GM12878 (cell line): ENCODE measurements around the gene CFI. TPM values are rescaled to one million over a fixed set of nuclear protein-coding genes. Genes with fewer than 3 reads are reported as not detected.

Experiments used
- ATAC-seq: fragments of 200-7000 bp; cut with Tn5 transposase; 3 replicates; pipeline ENCODE4 v1.9.1; 2020; ENCODE audit warnings: mild to moderate bottlenecking, moderate library complexity
- BruUV-seq: library from RNA; stranded (reverse); fragments of 400-500 nt; replicated peaks from 2 replicates; lab custom pipeline; 2021; lab: Mats Ljungman, UMichigan
- CTCF ChIA-PET: fragments of 300-600 bp; sonication (Branson Sonifier 250); formaldehyde crosslinking; extraction: SDS; loops from one replicate; lab custom pipeline; 2021; ENCODE audit warnings: inconsistent platforms; lab: Yijun Ruan, JAX
- POLR2A ChIA-PET: fragments of 350-600 bp; formaldehyde crosslinking; extraction: SDS; loops from one replicate; lab custom pipeline; 2021; ENCODE audit warnings: inconsistent platforms; lab: Charles Lee
- RAD21 ChIA-PET: fragments of 300-600 bp; sonication (Branson Sonifier 250); formaldehyde crosslinking; loops from one replicate; lab custom pipeline; 2023; ENCODE audit warnings: antibody characterized with exemption; ENCODE audit not compliant: unreplicated experiment; lab: Charles Lee
- SMC1A ChIA-PET: fragments of 300-600 bp; sonication (Branson Sonifier 250); formaldehyde crosslinking; loops from one replicate; lab custom pipeline; 2023; ENCODE audit not compliant: unreplicated experiment, uncharacterized antibody; lab: Charles Lee
- DNase-seq: peaks from one replicate; pipeline ENCODE4 v3.0.0-alpha.2; 2011; ENCODE audit warnings: low read depth, low spot score
- FAIRE-seq: peaks from 3 replicates; lab custom pipeline; 2011; peaks lifted over from hg19 to GRCh38; lab: Jason Lieb, UNC
- H2AFZ ChIP-seq: 2 replicates; pipeline ENCODE4 v1.6.0; 2011; ENCODE audit warnings: low read depth, low read length, control low read depth; ENCODE audit not compliant: control insufficient read depth
- H3K27ac ChIP-seq: 2 replicates; pipeline ENCODE4 v1.5.1; 2011; ENCODE audit warnings: control low read depth; ENCODE audit not compliant: control insufficient read depth, insufficient read depth
- H3K27me3 ChIP-seq, 2 experiments: replicated peaks in 1 of 2; 2 replicates each; pipeline versions ENCODE4 v1.6.0 to v1.6.1; 2011; ENCODE audit warnings: low read length in 1 of 2; ENCODE audit not compliant: control insufficient read depth in 2 of 2, insufficient read depth in 2 of 2
- H3K36me3 ChIP-seq, 2 experiments: 2 replicates each; pipeline ENCODE4 v1.5.1; 2011; ENCODE audit warnings: low read length in 1 of 2; ENCODE audit not compliant: control insufficient read depth in 2 of 2, insufficient read depth in 2 of 2
- H3K4me1 ChIP-seq: 2 replicates; pipeline ENCODE4 v1.6.1; 2011; ENCODE audit warnings: mild to moderate bottlenecking, low read length, moderate library complexity, mixed read lengths; ENCODE audit not compliant: control insufficient read depth, insufficient read depth
- H3K4me2 ChIP-seq: 2 replicates; pipeline ENCODE4 v1.6.0; 2011; ENCODE audit warnings: control low read depth; ENCODE audit not compliant: control insufficient read depth, insufficient read depth
- H3K4me3 ChIP-seq: fragments of 200-600 bp; sonication (generic); 2 replicates; pipeline ENCODE4 v1.5.1; 2016
- H3K79me2 ChIP-seq: 2 replicates; pipeline ENCODE4 v1.6.0; 2011; ENCODE audit warnings: low read length; ENCODE audit not compliant: control insufficient read depth, insufficient read depth
- H3K9ac ChIP-seq: 2 replicates; pipeline ENCODE4 v1.8.0; 2011; ENCODE audit warnings: low read length, control low read depth, mixed read lengths; ENCODE audit not compliant: control insufficient read depth, insufficient read depth
- H3K9me3 ChIP-seq: replicated peaks from 3 replicates; pipeline ENCODE4 v1.5.1; 2011; ENCODE audit warnings: mild to moderate bottlenecking, low read length; ENCODE audit not compliant: control insufficient read depth, insufficient read depth
- H4K20me1 ChIP-seq: 2 replicates; pipeline ENCODE4 v1.6.0; 2011; ENCODE audit not compliant: control insufficient read depth, insufficient read depth
- BHLHE40 ChIP-seq, 2 experiments: fragments of 450-650 bp in 1 of 2; IDR thresholded peaks; 2 replicates each; pipeline ENCODE4 v1.6.1; 2011 to 2017; ENCODE audit warnings: low read depth in 2 of 2, borderline replicate concordance in 1 of 2, improper control_type of control experiment in 1 of 2, low read length in 1 of 2, mild to moderate bottlenecking in 1 of 2
- BMI1 ChIP-seq: fragments of 450-650 bp; IDR thresholded peaks from 2 replicates; pipeline ENCODE4 v1.6.1; 2016; ENCODE audit warnings: mild to moderate bottlenecking, moderate library complexity, borderline replicate concordance
- BRCA1 ChIP-seq: IDR thresholded peaks from 2 replicates; pipeline ENCODE4 v1.6.1; 2011; ENCODE audit warnings: low read depth, low read length, improper control_type of control experiment
- CEBPB ChIP-seq, 2 experiments: fragments of 150-350 bp in 1 of 2; IDR thresholded peaks; 2 replicates each; pipeline ENCODE4 v1.6.1; 2012 to 2014; ENCODE audit warnings: low read depth in 2 of 2, low read length in 2 of 2, borderline replicate concordance in 1 of 2, inconsistent platforms in 1 of 2
- CHD2 ChIP-seq: IDR thresholded peaks from 2 replicates; pipeline ENCODE4 v1.6.1; 2011; ENCODE audit warnings: low read depth, low read length, improper control_type of control experiment, borderline replicate concordance
- EGR1 ChIP-seq, 2 experiments: IDR thresholded peaks; 1 replicate in 1 of 2; 2 replicates in 1 of 2; pipeline ENCODE4 v1.6.1; 2011 to 2012; ENCODE audit warnings: low read depth in 2 of 2, low read length in 2 of 2, borderline replicate concordance in 1 of 2, mild to moderate bottlenecking in 1 of 2, moderate library complexity in 1 of 2
- HCFC1 ChIP-seq: fragments of 150-350 bp; IDR thresholded peaks from 2 replicates; pipeline ENCODE4 v1.6.1; 2014; ENCODE audit warnings: low read length
- HDGF ChIP-seq: fragments of 450-650 bp; IDR thresholded peaks from 2 replicates; pipeline ENCODE4 v1.6.1; 2016; ENCODE audit warnings: antibody characterized with exemption
- MYB ChIP-seq: fragments of 150-350 bp; IDR thresholded peaks from 2 replicates; pipeline ENCODE4 v1.6.1; 2014; ENCODE audit warnings: mild to moderate bottlenecking, low read depth, low read length, borderline replicate concordance
- POLR2A ChIP-seq: IDR thresholded peaks from 2 replicates; pipeline ENCODE4 v1.6.1; 2011; ENCODE audit warnings: low read depth, mild to moderate bottlenecking, low read length
- RB1 ChIP-seq: fragments of 450-650 bp; formaldehyde crosslinking; IDR thresholded peaks from 2 replicates; pipeline ENCODE4 v1.6.1; 2017; ENCODE audit warnings: mild to moderate bottlenecking, borderline replicate concordance
- RELB ChIP-seq: fragments of 450-650 bp; IDR thresholded peaks from 2 replicates; pipeline ENCODE4 v1.6.1; 2017; ENCODE audit warnings: low read depth, mild to moderate bottlenecking, moderate library complexity
- TARDBP ChIP-seq: IDR thresholded peaks from 2 replicates; pipeline ENCODE4 v1.6.1; 2016; ENCODE audit warnings: borderline replicate concordance
- WGBS: methylation state at CpG from one replicate; pipeline ENCODE4 v1.1.6; 2016; ENCODE audit warnings: low lambda C conversion rate; ENCODE audit not compliant: insufficient replicate concordance, insufficient coverage; ENCODE audit errors: missing lambda C conversion rate; 5-methylcytosine and 5-hydroxymethylcytosine counted together
- in situ Hi-C: fragments of 300-500 bp; cut with MboI; formaldehyde crosslinking; loops from 9 replicates; pipeline ENCODE4 v1.14.3; 2018; ENCODE audit warnings: mixed read lengths
- intact Hi-C: fragments of 100-400 bp; cut with micrococcal nuclease; formaldehyde crosslinking; loops from one replicate; pipeline ENCODE4 v1.14.2; 2022; ENCODE audit not compliant: unreplicated experiment
- polyA plus RNA-seq, 11 experiments: library from polyadenylated mRNA; depleted of rRNA in 4 of 11; unstranded in 6 of 11; stranded (reverse) in 5 of 11; fragments of >200 nt; fragmentation: Nextera tagmentation in 4 of 11; fragmentation: Illumina TruSeq in 1 of 11; extraction: Ambion mirVana in 4 of 11; extraction: Trizol in 1 of 11; gene quantifications; 1 replicate in 1 of 11; 2 replicates in 10 of 11; pipeline versions ENCODE4 v1.2.1 to v1.2.3, GENCODE V29; 2011 to 2016; ENCODE audit warnings: inconsistent platforms in 2 of 11, missing spikeins in 2 of 11, low read depth in 1 of 11
- total RNA-seq, 4 experiments: library from RNA; depleted of rRNA in 3 of 4; stranded (reverse); fragments of >200 nt in 3 of 4; fragmentation: Illumina TruSeq in 1 of 4; extraction: Trizol in 1 of 4; gene quantifications; 2 replicates each; pipeline versions ENCODE4 v1.2.1 to v1.2.3, GENCODE V29; 2013 to 2021
- TF ChIP-seq, protein P1 (sequence below): IDR thresholded peaks from 2 replicates; pipeline ENCODE4 v1.6.1; 2011; ENCODE audit warnings: mild to moderate bottlenecking, low read depth, low read length, moderate library complexity; ENCODE audit not compliant: insufficient replicate concordance

The CFI gene
- total and polyA plus RNA-seq, 10 of the 15 experiments (the other 5 are each of a cell fraction or from before 2014, with no cell fraction given): 0.15 to 0.28 TPM; not detected in 8

GRCh38 chr4:109836985-109837384, 35.2 kb upstream of the CFI start:
- CTCF ChIA-PET: no interaction called here
- TF ChIP-seq BMI1: no peak
- TF ChIP-seq EGR1 (IDR thresholded peaks at IDR 0.05; ENCODE audit: borderline replicate concordance in 1 of 2, low read depth in 2 of 2, low read length in 2 of 2): no peak
- TF ChIP-seq POLR2A: no peak
- TF ChIP-seq TARDBP: no peak
- no peak for TF ChIP-seq HCFC1
- no peak for TF ChIP-seq CEBPB (IDR thresholded peaks at IDR 0.05; ENCODE audit: borderline replicate concordance in 1 of 2, low read depth in 2 of 2, low read length in 2 of 2)
- no peak for TF ChIP-seq BRCA1
- TF ChIP-seq RELB: no peak
- TF ChIP-seq, protein P1, sequence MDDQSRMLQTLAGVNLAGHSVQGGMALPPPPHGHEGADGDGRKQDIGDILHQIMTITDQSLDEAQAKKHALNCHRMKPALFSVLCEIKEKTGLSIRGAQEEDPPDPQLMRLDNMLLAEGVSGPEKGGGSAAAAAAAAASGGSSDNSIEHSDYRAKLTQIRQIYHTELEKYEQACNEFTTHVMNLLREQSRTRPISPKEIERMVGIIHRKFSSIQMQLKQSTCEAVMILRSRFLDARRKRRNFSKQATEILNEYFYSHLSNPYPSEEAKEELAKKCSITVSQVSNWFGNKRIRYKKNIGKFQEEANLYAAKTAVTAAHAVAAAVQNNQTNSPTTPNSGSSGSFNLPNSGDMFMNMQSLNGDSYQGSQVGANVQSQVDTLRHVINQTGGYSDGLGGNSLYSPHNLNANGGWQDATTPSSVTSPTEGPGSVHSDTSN: no peak
- TF ChIP-seq BHLHE40 (IDR thresholded peaks at IDR 0.05; ENCODE audit: borderline replicate concordance in 1 of 2, low read depth in 2 of 2, low read length in 1 of 2): no peak
- TF ChIP-seq MYB: no peak
- TF ChIP-seq CHD2: no peak
- no peak for TF ChIP-seq HDGF
- TF ChIP-seq RB1: no peak
- TF ChIP-seq, all 136 proteins: peak for 0
- H3K4me1 ChIP-seq: no peaks in the 10 kb centered on the region
- intact Hi-C loops: loop anchor here (10.0 kb wide), 1 partner anchor 138 kb away; no protein-coding TSS in a partner anchor
- H3K9me3 ChIP-seq: no peaks in the 10 kb centered on the region
- FAIRE-seq: no peak
- H3K36me3 ChIP-seq: no peaks in the 10 kb centered on the region; a peak in 1 of 4 replicates
- ChIA-PET POLR2A (no interaction called here), RAD21 (no interaction called here), SMC1A (no interaction called here)
- in situ Hi-C loops: no loop called here
- H2AFZ ChIP-seq: no peak overlapping the region
- no peaks in the 10 kb centered on the region for H3K79me2 ChIP-seq
- no peak overlapping the region for H3K27ac ChIP-seq
- H3K4me3 ChIP-seq: no peak overlapping the region
- H3K9ac ChIP-seq: no peak overlapping the region
- no peaks in the 10 kb centered on the region for H4K20me1 ChIP-seq
- no peak for DNase-seq
- no peak for ATAC-seq
- H3K27me3 ChIP-seq: no peaks in the 10 kb centered on the region
- 88% methylated on average over 3 of the region's 3 CpGs for WGBS
- BruUV-seq: no TSS peak
- H3K4me2 ChIP-seq: no peak overlapping the region
